ENCODE data around the gene OLFM4.
"Not testable (repeated sequence)": the region's sequence is repeated elsewhere in the genome, so short reads cannot be mapped to it uniquely, and the experiment has no call there.

OLFM4 gene

GRCh38 chr13:53028637-53029203 is at the start of gene OLFM4:
TSS of gene OLFM4 (plus strand) at chr13:53028813. CDS start at chr13:53028837, 24 bp downstream.
- DNase-seq, result no peak

GRCh38 chr13:52978989-52979388 is 49.6 kb upstream of the OLFM4 start:
- no peak for DNase-seq

- DNase-seq, result no peak
These were observed 47.9 kb upstream of the OLFM4 start for GRCh38 chr13:52980695-52981094.

GRCh38 chr13:52983836-52984235 is 44.8 kb upstream of the OLFM4 start:
- DNase-seq, result no peak

GRCh38 chr13:52984881-52985363 is 43.7 kb upstream of the OLFM4 start:
- DNase-seq, result no peak

- DNase-seq, result no peak
These were observed 37.1 kb upstream of the OLFM4 start for GRCh38 chr13:52991344-52992020.

GRCh38 chr13:52992110-52992509 is 36.5 kb upstream of the OLFM4 start:
- DNase-seq, result no peak

GRCh38 chr13:52994051-52994450 is 34.6 kb upstream of the OLFM4 start:
- no peak for DNase-seq

- DNase-seq, result no peak
These were observed 33.7 kb upstream of the OLFM4 start for GRCh38 chr13:52994865-52995264.

- no peak for DNase-seq
These were observed 32.7 kb upstream of the OLFM4 start for GRCh38 chr13:52995946-52996345.

GRCh38 chr13:52997951-52998876 is 30.4 kb upstream of the OLFM4 start:
- no peak for DNase-seq

GRCh38 chr13:52999093-52999696 is 29.4 kb upstream of the OLFM4 start:
- DNase-seq, result no peak

GRCh38 chr13:53001444-53002225 is 27.0 kb upstream of the OLFM4 start:
- no peak for DNase-seq

GRCh38 chr13:53004573-53004972 is 24.0 kb upstream of the OLFM4 start:
- DNase-seq, result no peak

- DNase-seq, result no peak
These were observed 23.0 kb upstream of the OLFM4 start for GRCh38 chr13:53005626-53006025.

GRCh38 chr13:53007872-53008271 is 20.7 kb upstream of the OLFM4 start:
- DNase-seq, result peak in 1 of 2 donors; percentile 19

GRCh38 chr13:53010374-53011105 is 18.1 kb upstream of the OLFM4 start:
- DNase-seq, result no peak

GRCh38 chr13:53012707-53013106 is 15.9 kb upstream of the OLFM4 start:
- DNase-seq, result peak in 1 of 2 donors; percentile 9

- no peak for DNase-seq
These were observed 15.5 kb upstream of the OLFM4 start for GRCh38 chr13:53013113-53013512.

- DNase-seq, result not testable (repeated sequence)
These were observed 14.6 kb upstream of the OLFM4 start for GRCh38 chr13:53014018-53014417.
